ENCODE measurements around the gene LTA4H. TPM values are rescaled to one million over a fixed set of nuclear protein-coding genes. Genes with fewer than 3 reads are reported as not detected.
"Not testable (repeated sequence)": the region's sequence is repeated elsewhere in the genome, so short reads cannot be mapped to it uniquely, and the experiment has no call there.

The LTA4H gene
- total RNA-seq, 1 experiment from 2014 or later = 51.8 TPM

DNA sequence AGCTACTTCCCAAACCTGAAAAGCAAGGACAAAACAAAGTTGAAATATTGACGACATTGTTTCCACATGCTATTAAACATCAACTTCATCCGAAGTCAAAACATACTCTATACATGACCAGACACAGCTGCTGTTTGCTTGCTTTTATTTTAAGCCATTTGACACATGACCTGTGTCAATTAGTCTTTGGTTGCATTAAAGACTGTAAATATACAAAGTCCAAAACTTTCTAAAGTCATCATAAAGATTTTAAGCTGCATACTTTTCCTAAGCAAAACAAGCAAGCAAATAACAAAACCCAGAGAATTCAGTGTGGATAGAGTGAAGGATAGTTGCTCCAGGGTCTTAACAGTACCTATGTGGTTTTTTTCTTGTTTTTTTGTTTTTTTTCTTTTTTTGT is 61.0 kb downstream of the LTA4H start:
- intact Hi-C loops (cut with micrococcal nuclease; ENCODE audit: unreplicated experiment) = no loop called here
- ChIA-PET POLR2A (ENCODE audit: low non-redundant PET) (no interaction called here), CTCF (no interaction called here)
- DNase-seq (ENCODE audit: low spot score) = no peak
- BruUV-seq (replicated peaks) = no TSS peak
- Histone ChIP-seq H3K27ac (ENCODE audit: low read depth, low read length, poor library complexity, severe bottlenecking) (no peak overlapping the region), H3K36me3 (ENCODE audit: insufficient read depth, low read length, poor library complexity, severe bottlenecking) (no peaks in the 10 kb centered on the region), H3K9me3 (ENCODE audit: low read depth, low read length, poor library complexity, severe bottlenecking) (no peaks in the 10 kb centered on the region), H3K4me3 (ENCODE audit: low read depth, low read length, poor library complexity, severe bottlenecking) (no peak overlapping the region), H3K4me1 (ENCODE audit: insufficient read depth, low read length, poor library complexity, severe bottlenecking) (no peaks in the 10 kb centered on the region), H3K27me3 (replicated peaks; ENCODE audit: insufficient read depth, low read depth, low read length, poor library complexity) (no peaks in the 10 kb centered on the region)
- TF ChIP-seq EZH2 (IDR thresholded peaks at IDR 0.05; ENCODE audit: borderline replicate concordance, low read depth, low read length, poor library complexity, severe bottlenecking) = no peak
- TF ChIP-seq, protein P1, sequence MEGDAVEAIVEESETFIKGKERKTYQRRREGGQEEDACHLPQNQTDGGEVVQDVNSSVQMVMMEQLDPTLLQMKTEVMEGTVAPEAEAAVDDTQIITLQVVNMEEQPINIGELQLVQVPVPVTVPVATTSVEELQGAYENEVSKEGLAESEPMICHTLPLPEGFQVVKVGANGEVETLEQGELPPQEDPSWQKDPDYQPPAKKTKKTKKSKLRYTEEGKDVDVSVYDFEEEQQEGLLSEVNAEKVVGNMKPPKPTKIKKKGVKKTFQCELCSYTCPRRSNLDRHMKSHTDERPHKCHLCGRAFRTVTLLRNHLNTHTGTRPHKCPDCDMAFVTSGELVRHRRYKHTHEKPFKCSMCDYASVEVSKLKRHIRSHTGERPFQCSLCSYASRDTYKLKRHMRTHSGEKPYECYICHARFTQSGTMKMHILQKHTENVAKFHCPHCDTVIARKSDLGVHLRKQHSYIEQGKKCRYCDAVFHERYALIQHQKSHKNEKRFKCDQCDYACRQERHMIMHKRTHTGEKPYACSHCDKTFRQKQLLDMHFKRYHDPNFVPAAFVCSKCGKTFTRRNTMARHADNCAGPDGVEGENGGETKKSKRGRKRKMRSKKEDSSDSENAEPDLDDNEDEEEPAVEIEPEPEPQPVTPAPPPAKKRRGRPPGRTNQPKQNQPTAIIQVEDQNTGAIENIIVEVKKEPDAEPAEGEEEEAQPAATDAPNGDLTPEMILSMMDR (conservative IDR thresholded peaks at IDR 0.05; ENCODE audit: low read depth, low read length) = no peak

DNA sequence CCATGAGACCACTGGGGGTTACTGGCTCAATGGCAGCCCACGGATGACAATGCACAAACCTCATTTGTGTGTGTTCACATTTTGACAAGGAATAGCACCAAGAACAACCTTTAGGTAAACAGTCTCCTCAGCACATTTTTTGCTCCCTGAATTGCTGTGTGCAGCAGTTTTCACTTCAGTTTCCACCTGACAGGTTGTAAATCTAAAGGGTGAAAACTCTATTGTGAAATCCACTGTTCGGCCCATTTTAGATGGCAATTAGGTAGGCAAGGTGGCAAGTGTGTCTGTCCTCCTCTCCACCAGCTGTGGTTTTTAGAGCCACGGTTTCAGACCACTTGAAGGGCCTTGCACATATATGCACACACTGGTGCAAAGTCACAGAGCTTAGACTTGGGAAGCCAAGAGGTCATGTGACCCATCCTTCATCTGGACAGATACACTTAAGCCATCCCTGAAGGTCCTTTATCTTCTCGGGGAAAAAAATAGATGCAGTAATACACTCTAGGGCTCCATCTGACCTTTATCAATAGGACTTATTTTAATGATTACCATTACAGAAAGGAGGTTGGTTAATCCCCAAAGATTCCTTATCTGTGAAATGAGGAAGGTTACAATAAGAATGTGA is 62.4 kb downstream of the LTA4H start:
- Histone ChIP-seq H3K4me3 (ENCODE audit: low read depth, low read length, poor library complexity, severe bottlenecking) (no peak overlapping the region), H3K27me3 (replicated peaks; ENCODE audit: insufficient read depth, low read depth, low read length, poor library complexity) (no peaks in the 10 kb centered on the region), H3K9me3 (ENCODE audit: low read depth, low read length, poor library complexity, severe bottlenecking) (no peaks in the 10 kb centered on the region), H3K27ac (ENCODE audit: low read depth, low read length, poor library complexity, severe bottlenecking) (no peak overlapping the region), H3K36me3 (ENCODE audit: insufficient read depth, low read length, poor library complexity, severe bottlenecking) (no peaks in the 10 kb centered on the region), H3K4me1 (ENCODE audit: insufficient read depth, low read length, poor library complexity, severe bottlenecking) (no peaks in the 10 kb centered on the region)
- no peak for DNase-seq (ENCODE audit: low spot score)
- TF ChIP-seq, protein P1 (conservative IDR thresholded peaks at IDR 0.05; ENCODE audit: low read depth, low read length) = no peak
- TF ChIP-seq EZH2 (IDR thresholded peaks at IDR 0.05; ENCODE audit: borderline replicate concordance, low read depth, low read length, poor library complexity, severe bottlenecking) = no peak
- CTCF ChIA-PET = no interaction called here
- POLR2A ChIA-PET (ENCODE audit: low non-redundant PET) = interaction anchor here (0.7 kb wide), 1 partner anchor 30 kb away, joined by 6 read pairs; the partner anchor contains the start of gene AMDHD1
- no TSS peak for BruUV-seq (replicated peaks)
- intact Hi-C loops (cut with micrococcal nuclease; ENCODE audit: unreplicated experiment) = no loop called here

DNA sequence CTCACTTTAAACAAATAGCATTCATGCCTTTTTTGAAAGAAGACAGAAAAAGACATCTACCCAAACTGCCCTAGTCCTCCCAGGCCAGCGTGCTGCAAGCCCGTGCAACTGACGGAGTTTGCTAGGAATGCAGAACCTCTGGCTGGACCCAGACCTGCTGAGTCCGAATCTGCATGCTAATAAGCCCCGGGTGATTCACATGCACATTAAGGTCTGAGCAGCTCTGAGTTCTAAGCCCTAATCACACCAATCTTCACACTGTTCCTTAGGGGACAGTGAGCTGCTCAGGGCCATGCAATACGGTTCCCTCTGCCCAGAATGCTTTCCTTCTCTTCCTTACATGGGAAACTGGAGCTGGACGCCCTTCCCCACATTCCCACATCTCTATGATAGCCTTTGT is 64.5 kb downstream of the LTA4H start:
- H3K4me1 ChIP-seq (ENCODE audit: insufficient read depth, low read length, poor library complexity, severe bottlenecking) = no peaks in the 10 kb centered on the region
- intact Hi-C loops (cut with micrococcal nuclease; ENCODE audit: unreplicated experiment) = no loop called here
- POLR2A ChIA-PET (ENCODE audit: low non-redundant PET) = no interaction called here
- BruUV-seq (replicated peaks) = no TSS peak
- no peaks in the 10 kb centered on the region for H3K9me3 ChIP-seq (ENCODE audit: low read depth, low read length, poor library complexity, severe bottlenecking)
- no peaks in the 10 kb centered on the region for H3K27me3 ChIP-seq (replicated peaks; ENCODE audit: insufficient read depth, low read depth, low read length, poor library complexity)
- no peak for TF ChIP-seq EZH2 (IDR thresholded peaks at IDR 0.05; ENCODE audit: borderline replicate concordance, low read depth, low read length, poor library complexity, severe bottlenecking)
- no peak overlapping the region for H3K27ac ChIP-seq (ENCODE audit: low read depth, low read length, poor library complexity, severe bottlenecking)
- CTCF ChIA-PET = no interaction called here
- H3K36me3 ChIP-seq (ENCODE audit: insufficient read depth, low read length, poor library complexity, severe bottlenecking) = no peaks in the 10 kb centered on the region
- no peak for DNase-seq (ENCODE audit: low spot score)
- no peak overlapping the region for H3K4me3 ChIP-seq (ENCODE audit: low read depth, low read length, poor library complexity, severe bottlenecking)

DNA sequence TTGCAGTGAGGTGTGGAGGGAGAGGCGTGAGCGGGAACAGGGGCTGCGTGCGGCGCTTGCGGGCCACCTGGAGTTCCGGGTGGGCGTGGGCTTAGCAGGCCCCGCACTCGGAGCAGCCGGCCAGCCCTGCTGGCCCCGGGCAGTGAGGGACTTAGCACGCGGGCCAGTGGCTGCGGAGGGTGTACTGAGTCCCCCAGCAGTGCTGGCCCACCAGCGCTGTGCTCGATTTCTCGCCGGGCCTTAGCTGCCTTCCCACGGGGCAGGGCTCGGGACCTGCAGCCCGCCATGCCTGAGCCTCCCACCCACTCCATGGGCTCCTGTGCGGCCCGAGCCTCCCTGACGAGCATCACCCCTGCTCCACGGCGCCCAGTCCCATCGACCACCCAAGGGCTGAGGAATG is 66.3 kb downstream of the LTA4H start:
- H3K27ac ChIP-seq (ENCODE audit: low read depth, low read length, poor library complexity, severe bottlenecking); H3K4me1 ChIP-seq (ENCODE audit: insufficient read depth, low read length, poor library complexity, severe bottlenecking); DNase-seq (ENCODE audit: low spot score); H3K27me3 ChIP-seq (replicated peaks; ENCODE audit: insufficient read depth, low read depth, low read length, poor library complexity); H3K9me3 ChIP-seq (ENCODE audit: low read depth, low read length, poor library complexity, severe bottlenecking); H3K36me3 ChIP-seq (ENCODE audit: insufficient read depth, low read length, poor library complexity, severe bottlenecking); POLR2A ChIA-PET (ENCODE audit: low non-redundant PET); BruUV-seq (replicated peaks); CTCF ChIA-PET; H3K4me3 ChIP-seq (ENCODE audit: low read depth, low read length, poor library complexity, severe bottlenecking): not testable (repeated sequence)
- intact Hi-C loops (cut with micrococcal nuclease; ENCODE audit: unreplicated experiment) = loop anchor here (10.0 kb wide), 1 partner anchor 384 kb away; no protein-coding TSS in a partner anchor

Measured in A673 (cell line).